ENCODE results near the gene SLC12A4. TPM values are rescaled to one million over a fixed set of nuclear protein-coding genes. Genes with fewer than 3 reads are reported as not detected.

The SLC12A4 gene
- total RNA-seq, 1 experiment from 2014 or later = 107 TPM

GRCh38 chr16:67926181-67926750 lies 42.2 kb downstream of the SLC12A4 start:
- intact Hi-C loops (cut with micrococcal nuclease) = loop anchor here (5.0 kb wide), 1 partner anchor 94 kb away; no protein-coding TSS in a partner anchor
- CTCF ChIA-PET = interaction anchor here (0.6 to 6.1 kb wide), 9 partner anchors 11 to 1322 kb away, joined by 3 to 67 read pairs (median 4); partner anchors contain the start of gene NRN1L
- BruUV-seq (replicated peaks) = no TSS peak
- TF ChIP-seq CTCF (IDR thresholded peaks at IDR 0.05; ENCODE audit: unreplicated experiment) = no peak
- no peak overlapping the region for H3K27ac Mint-ChIP-seq (ENCODE audit: low read depth, unreplicated experiment)
- H3K4me3 Mint-ChIP-seq (ENCODE audit: unreplicated experiment) = no peak overlapping the region
- POLR2A ChIA-PET = interaction anchor here (0.6 to 3.6 kb wide), 2 partner anchors 9 to 55 kb away, joined by 3 to 21 read pairs; no protein-coding TSS in a partner anchor
- H3K4me1 Mint-ChIP-seq (ENCODE audit: insufficient read depth, unreplicated experiment) = no peaks in the 10 kb centered on the region
- no peak for DNase-seq (ENCODE audit: unreplicated experiment)
- H3K27me3 Mint-ChIP-seq (ENCODE audit: insufficient read depth, unreplicated experiment) = no peaks in the 10 kb centered on the region
- H3K36me3 Mint-ChIP-seq (ENCODE audit: insufficient read depth, unreplicated experiment) = peaks cover 9% of the 10 kb centered on the region
- no peaks in the 10 kb centered on the region for H3K9me3 Mint-ChIP-seq (ENCODE audit: unreplicated experiment)

- TF ChIP-seq CTCF (IDR thresholded peaks at IDR 0.05; ENCODE audit: unreplicated experiment) = no peak
- Mint-ChIP-seq H3K27me3 (ENCODE audit: insufficient read depth, unreplicated experiment) (no peaks in the 10 kb centered on the region), H3K4me1 (ENCODE audit: insufficient read depth, unreplicated experiment) (no peaks in the 10 kb centered on the region), H3K36me3 (ENCODE audit: insufficient read depth, unreplicated experiment) (peaks cover 12% of the 10 kb centered on the region), H3K4me3 (ENCODE audit: unreplicated experiment) (no peak overlapping the region), H3K27ac (ENCODE audit: low read depth, unreplicated experiment) (no peak overlapping the region), H3K9me3 (ENCODE audit: unreplicated experiment) (no peaks in the 10 kb centered on the region)
- ChIA-PET POLR2A (interaction anchor here (0.5 to 3.6 kb wide), 2 partner anchors 11 to 452 kb away, joined by 3 to 21 read pairs; no protein-coding TSS in a partner anchor), CTCF (interaction anchor here (0.6 to 6.1 kb wide), 9 partner anchors 11 to 631 kb away, joined by 3 to 67 read pairs (median 3); partner anchors contain the start of gene NRN1L)
- intact Hi-C loops (cut with micrococcal nuclease) = no loop called here
- DNase-seq (ENCODE audit: unreplicated experiment) = no peak
- BruUV-seq (replicated peaks) = no TSS peak
Measured at GRCh38 chr16:67924140-67924906, 44.1 kb downstream of the SLC12A4 start.

- Mint-ChIP-seq H3K4me1 (ENCODE audit: insufficient read depth, unreplicated experiment) (no peaks in the 10 kb centered on the region), H3K36me3 (ENCODE audit: insufficient read depth, unreplicated experiment) (peaks cover 13% of the 10 kb centered on the region), H3K27me3 (ENCODE audit: insufficient read depth, unreplicated experiment) (no peaks in the 10 kb centered on the region), H3K27ac (ENCODE audit: low read depth, unreplicated experiment) (no peak overlapping the region), H3K9me3 (ENCODE audit: unreplicated experiment) (no peaks in the 10 kb centered on the region), H3K4me3 (ENCODE audit: unreplicated experiment) (no peak overlapping the region)
- CTCF ChIA-PET = interaction anchor here (0.7 to 2.5 kb wide), 6 partner anchors 19 to 404 kb away, joined by 3 to 11 read pairs (median 4); no protein-coding TSS in a partner anchor
- intact Hi-C loops (cut with micrococcal nuclease) = no loop called here
- POLR2A ChIA-PET = interaction anchor here (1.5 to 3.6 kb wide), 2 partner anchors 11 to 30 kb away, joined by 3 to 21 read pairs; no protein-coding TSS in a partner anchor
- no peak for TF ChIP-seq CTCF (IDR thresholded peaks at IDR 0.05; ENCODE audit: unreplicated experiment)
- no TSS peak for BruUV-seq (replicated peaks)
- DNase-seq (ENCODE audit: unreplicated experiment) = no peak
Measured at GRCh38 chr16:67923414-67924116, 44.9 kb downstream of the SLC12A4 start.

Measured in MCF 10A (cell line).